ENCODE data around the gene KCTD19. TPM values are rescaled to one million over a fixed set of nuclear protein-coding genes. Genes with fewer than 3 reads are reported as not detected.

KCTD19 gene
- total and polyA plus RNA-seq, 2 donors (not counting 1 experiment from before 2014, with no cell fraction given) = 0.52 TPM; not detected in 1

DNA sequence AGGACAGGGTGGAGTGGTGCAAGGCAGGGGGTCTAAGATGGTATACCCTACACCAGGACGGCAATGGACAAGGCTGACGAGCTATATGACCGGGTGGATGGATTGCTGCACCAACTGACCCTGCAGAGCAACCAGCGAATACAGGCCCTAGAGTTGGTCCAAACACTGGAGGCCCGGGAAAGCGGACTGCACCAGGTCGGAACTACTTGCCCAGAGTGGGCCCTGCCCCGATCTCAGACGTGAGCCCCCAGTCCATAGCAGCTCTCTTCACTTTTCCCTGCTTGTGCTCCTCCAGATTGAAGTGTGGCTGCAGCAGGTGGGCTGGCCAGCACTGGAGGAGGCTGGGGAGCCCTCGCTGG lies 44.1 kb downstream of the KCTD19 start:
- 98% methylated on average over 6 of the region's 10 CpGs for WGBS (ENCODE audit: insufficient coverage)
- no peak for TF ChIP-seq EZH2 (IDR thresholded peaks at IDR 0.05; ENCODE audit: borderline replicate concordance, insufficient read depth, low read depth, low read length, poor library complexity, severe bottlenecking)
- TF ChIP-seq, protein P1, sequence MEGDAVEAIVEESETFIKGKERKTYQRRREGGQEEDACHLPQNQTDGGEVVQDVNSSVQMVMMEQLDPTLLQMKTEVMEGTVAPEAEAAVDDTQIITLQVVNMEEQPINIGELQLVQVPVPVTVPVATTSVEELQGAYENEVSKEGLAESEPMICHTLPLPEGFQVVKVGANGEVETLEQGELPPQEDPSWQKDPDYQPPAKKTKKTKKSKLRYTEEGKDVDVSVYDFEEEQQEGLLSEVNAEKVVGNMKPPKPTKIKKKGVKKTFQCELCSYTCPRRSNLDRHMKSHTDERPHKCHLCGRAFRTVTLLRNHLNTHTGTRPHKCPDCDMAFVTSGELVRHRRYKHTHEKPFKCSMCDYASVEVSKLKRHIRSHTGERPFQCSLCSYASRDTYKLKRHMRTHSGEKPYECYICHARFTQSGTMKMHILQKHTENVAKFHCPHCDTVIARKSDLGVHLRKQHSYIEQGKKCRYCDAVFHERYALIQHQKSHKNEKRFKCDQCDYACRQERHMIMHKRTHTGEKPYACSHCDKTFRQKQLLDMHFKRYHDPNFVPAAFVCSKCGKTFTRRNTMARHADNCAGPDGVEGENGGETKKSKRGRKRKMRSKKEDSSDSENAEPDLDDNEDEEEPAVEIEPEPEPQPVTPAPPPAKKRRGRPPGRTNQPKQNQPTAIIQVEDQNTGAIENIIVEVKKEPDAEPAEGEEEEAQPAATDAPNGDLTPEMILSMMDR (IDR thresholded peaks at IDR 0.05) = no peak
- peaks cover 7 to 11% of the 10 kb centered on the region in 2 donors for H3K4me1 ChIP-seq (ENCODE audit: control insufficient read depth in 2 of 2, insufficient read depth in 2 of 2, low read length in 2 of 2)
- Mint-ChIP-seq H3K27ac (no peak overlapping the region), H3K9me3 (ENCODE audit: insufficient read depth) (no peaks in the 10 kb centered on the region), H3K27me3 (no peaks in the 10 kb centered on the region), H3K4me1 (peaks cover 4% of the 10 kb centered on the region), H3K4me3 (no peak overlapping the region)
- no peak overlapping the region for H3K4me3 ChIP-seq (ENCODE audit: control extremely low read depth in 1 of 5, extremely low read depth in 1 of 5, insufficient read depth in 1 of 5, low read depth in 2 of 5, low read length in 4 of 5)
- ChIA-PET CTCF (interaction anchor here (1.3 to 2.0 kb wide), 4 partner anchors 43 to 117 kb away, joined by 3 to 7 read pairs (median 4); no protein-coding TSS in a partner anchor), POLR2A (no interaction called here)
- no peak overlapping the region for H3K9ac ChIP-seq (ENCODE audit: low read length)
- intact Hi-C loops (cut with micrococcal nuclease) = no loop called here
- H3K4me2 ChIP-seq (replicated peaks; ENCODE audit: low read depth, low read length, poor library complexity, severe bottlenecking) = no peak overlapping the region
- H3K79me2 ChIP-seq (ENCODE audit: control insufficient read depth, insufficient read depth, low read length) = peaks cover 3% of the 10 kb centered on the region
- no peak for DNase-seq
- H2AFZ ChIP-seq (ENCODE audit: insufficient read depth, low read depth, low read length, poor library complexity, severe bottlenecking) = no peak overlapping the region
- ATAC-seq (ENCODE audit: low read depth) = no peak
- no peaks in the 10 kb centered on the region for H4K20me1 ChIP-seq (ENCODE audit: control insufficient read depth, insufficient read depth, low read length, poor library complexity, severe bottlenecking)
- no peak overlapping the region for H3K27ac ChIP-seq (ENCODE audit: low read length in 2 of 2)
- no peaks in the 10 kb centered on the region for H3K9me3 ChIP-seq (ENCODE audit: control extremely low read depth in 1 of 3, control insufficient read depth in 2 of 3, insufficient read depth in 1 of 3, low read length in 2 of 3)
- H3K36me3 ChIP-seq (replicated peaks in 1 of 2; ENCODE audit: control extremely low read depth in 1 of 2, control insufficient read depth in 1 of 2, extremely low read depth in 1 of 2, insufficient read depth in 2 of 2, low read length in 1 of 2) = no peaks in the 10 kb centered on the region
- no peaks in the 10 kb centered on the region for H3K27me3 ChIP-seq (replicated peaks in 1 of 4; ENCODE audit: control extremely low read depth in 1 of 4, control insufficient read depth in 3 of 4, insufficient read depth in 4 of 4, low read length in 3 of 4)

DNA sequence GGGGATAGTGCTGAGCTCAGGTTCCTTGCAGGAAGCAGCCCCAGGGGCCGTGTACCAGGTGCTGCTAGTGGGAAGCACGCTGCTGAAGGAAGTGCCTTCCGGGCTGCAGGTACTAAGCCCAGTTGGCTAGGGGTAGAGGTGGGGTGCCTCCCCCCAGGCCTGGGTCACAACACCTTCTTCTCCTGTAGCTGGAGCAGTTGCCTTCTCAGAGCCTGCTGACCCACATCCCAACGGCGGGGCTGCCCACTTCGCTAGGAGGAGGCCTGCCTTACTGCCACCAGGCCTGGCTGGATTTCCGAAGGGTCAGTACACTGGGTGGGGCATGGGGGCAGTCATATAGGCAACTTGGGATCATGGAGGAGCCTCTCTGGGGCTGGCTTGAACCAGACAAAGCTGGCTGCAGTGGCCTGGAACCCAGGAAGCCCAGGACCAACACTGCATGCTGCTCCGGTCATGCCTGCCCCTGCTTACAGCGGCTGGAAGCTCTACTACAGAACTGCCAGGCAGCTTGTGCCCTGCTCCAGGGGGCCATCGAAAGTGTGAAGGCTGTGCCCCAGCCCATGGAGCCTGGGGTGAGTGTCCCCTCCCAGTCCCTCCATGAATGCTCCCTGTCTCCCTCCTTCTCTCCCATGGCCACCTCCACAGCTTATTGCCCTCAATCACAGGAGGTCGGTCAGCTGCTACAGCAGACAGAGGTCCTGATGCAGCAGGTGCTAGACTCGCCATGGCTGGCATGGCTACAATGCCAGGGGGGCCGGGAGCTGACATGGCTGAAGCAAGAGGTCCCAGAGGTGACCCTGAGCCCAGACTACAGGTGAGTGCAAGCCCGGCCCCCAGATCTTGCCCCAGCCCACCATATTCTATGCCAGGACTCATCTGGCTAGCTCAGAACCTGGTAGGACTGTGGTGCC lies 44.8 kb downstream of the KCTD19 start:
- Histone ChIP-seq H3K4me2 (replicated peaks; ENCODE audit: low read depth, low read length, poor library complexity, severe bottlenecking) (no peak overlapping the region), H3K9ac (ENCODE audit: low read length) (no peak overlapping the region), H3K4me1 (ENCODE audit: control insufficient read depth in 2 of 2, insufficient read depth in 2 of 2, low read length in 2 of 2) (peaks cover 7 to 11% of the 10 kb centered on the region in 2 donors), H3K27ac (ENCODE audit: low read length in 2 of 2) (no peak overlapping the region), H3K36me3 (replicated peaks in 1 of 2; ENCODE audit: control extremely low read depth in 1 of 2, control insufficient read depth in 1 of 2, extremely low read depth in 1 of 2, insufficient read depth in 2 of 2, low read length in 1 of 2) (no peaks in the 10 kb centered on the region), H3K9me3 (ENCODE audit: control extremely low read depth in 1 of 3, control insufficient read depth in 2 of 3, insufficient read depth in 1 of 3, low read length in 2 of 3) (no peaks in the 10 kb centered on the region), H3K79me2 (ENCODE audit: control insufficient read depth, insufficient read depth, low read length) (peaks cover 3% of the 10 kb centered on the region), H2AFZ (ENCODE audit: insufficient read depth, low read depth, low read length, poor library complexity, severe bottlenecking) (no peak overlapping the region), H4K20me1 (ENCODE audit: control insufficient read depth, insufficient read depth, low read length, poor library complexity, severe bottlenecking) (no peaks in the 10 kb centered on the region), H3K4me3 (ENCODE audit: control extremely low read depth in 1 of 5, extremely low read depth in 1 of 5, insufficient read depth in 1 of 5, low read depth in 2 of 5, low read length in 4 of 5) (no peak overlapping the region), H3K27me3 (replicated peaks in 1 of 4; ENCODE audit: control extremely low read depth in 1 of 4, control insufficient read depth in 3 of 4, insufficient read depth in 4 of 4, low read length in 3 of 4) (no peaks in the 10 kb centered on the region)
- ChIA-PET POLR2A (no interaction called here), CTCF (interaction anchor here (0.7 to 2.0 kb wide), 7 partner anchors 43 to 282 kb away, joined by 3 to 7 read pairs (median 3); partner anchors contain the start of gene TMEM208)
- WGBS (ENCODE audit: insufficient coverage) = 95% methylated on average over 10 of the region's 14 CpGs
- Mint-ChIP-seq H3K27ac (no peak overlapping the region), H3K27me3 (no peaks in the 10 kb centered on the region), H3K9me3 (ENCODE audit: insufficient read depth) (no peaks in the 10 kb centered on the region), H3K4me1 (peaks cover 4% of the 10 kb centered on the region), H3K4me3 (no peak overlapping the region)
- DNase-seq (no peak), ATAC-seq (ENCODE audit: low read depth) (no peak)
- TF ChIP-seq, protein P1 (IDR thresholded peaks at IDR 0.05) = no peak
- intact Hi-C loops (cut with micrococcal nuclease) = no loop called here

All from B cell (primary cell).